Measurements from ENCODE around the gene NIM1K. TPM values are rescaled to one million over a fixed set of nuclear protein-coding genes. Genes with fewer than 3 reads are reported as not detected.
A peak's percentile ranks its signal among the peaks of the same experiment; 100 is the strongest.
"Not testable (repeated sequence)": the region's sequence is repeated elsewhere in the genome, so short reads cannot be mapped to it uniquely, and the experiment has no call there.

Gene NIM1K
- total and polyA plus RNA-seq, 4 donors = 1.0 to 4.2 (median 3.1) TPM; not detected in 1

DNA sequence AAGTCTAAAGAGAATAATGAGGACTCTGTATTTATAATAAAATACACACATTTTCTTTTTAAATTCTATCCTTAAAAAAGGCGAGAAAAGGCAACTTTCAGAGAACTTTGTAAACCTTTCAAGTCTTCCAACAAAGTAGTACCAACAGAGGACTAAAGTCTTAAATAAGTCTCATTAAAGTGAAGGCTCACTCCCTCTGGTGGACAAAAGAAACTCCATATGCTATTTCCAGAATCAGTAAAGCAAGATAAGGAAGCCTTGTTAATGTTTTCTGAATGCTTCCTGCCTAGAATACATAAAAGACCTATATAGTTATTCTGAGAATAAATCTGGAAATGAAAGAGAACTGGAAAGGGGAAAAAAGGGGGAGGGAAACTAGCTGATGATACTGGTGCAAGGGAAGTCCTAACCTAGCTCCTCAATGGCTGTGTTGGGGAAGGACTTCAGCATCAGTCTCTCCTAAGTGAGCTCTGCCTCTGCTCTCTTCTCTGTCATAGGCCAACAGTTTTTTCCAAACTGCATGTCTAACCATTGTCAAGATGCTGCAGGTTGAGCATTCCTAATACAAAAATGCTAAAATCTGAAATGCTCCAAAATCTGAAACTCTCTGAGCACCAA, 114.0 kb downstream of the NIM1K start:
- no peaks in the 10 kb centered on the region for H3K27me3 ChIP-seq (ENCODE audit: control insufficient read depth in 3 of 3, insufficient read depth in 3 of 3, low read length in 2 of 3)
- peak in 2 of 3 donors; percentile 81 to 86 for DNase-seq
- no peak for ATAC-seq (ENCODE audit: insufficient read depth, low FRiP score)
- H3K4me3 ChIP-seq = no peak overlapping the region
- H3K9ac ChIP-seq (ENCODE audit: insufficient read depth in 1 of 2, low read length in 2 of 2) = no peak overlapping the region
- WGBS, 2 donors = 78 to 82% methylated on average over 1 of the region's 1 CpG
- TF ChIP-seq, protein P1, sequence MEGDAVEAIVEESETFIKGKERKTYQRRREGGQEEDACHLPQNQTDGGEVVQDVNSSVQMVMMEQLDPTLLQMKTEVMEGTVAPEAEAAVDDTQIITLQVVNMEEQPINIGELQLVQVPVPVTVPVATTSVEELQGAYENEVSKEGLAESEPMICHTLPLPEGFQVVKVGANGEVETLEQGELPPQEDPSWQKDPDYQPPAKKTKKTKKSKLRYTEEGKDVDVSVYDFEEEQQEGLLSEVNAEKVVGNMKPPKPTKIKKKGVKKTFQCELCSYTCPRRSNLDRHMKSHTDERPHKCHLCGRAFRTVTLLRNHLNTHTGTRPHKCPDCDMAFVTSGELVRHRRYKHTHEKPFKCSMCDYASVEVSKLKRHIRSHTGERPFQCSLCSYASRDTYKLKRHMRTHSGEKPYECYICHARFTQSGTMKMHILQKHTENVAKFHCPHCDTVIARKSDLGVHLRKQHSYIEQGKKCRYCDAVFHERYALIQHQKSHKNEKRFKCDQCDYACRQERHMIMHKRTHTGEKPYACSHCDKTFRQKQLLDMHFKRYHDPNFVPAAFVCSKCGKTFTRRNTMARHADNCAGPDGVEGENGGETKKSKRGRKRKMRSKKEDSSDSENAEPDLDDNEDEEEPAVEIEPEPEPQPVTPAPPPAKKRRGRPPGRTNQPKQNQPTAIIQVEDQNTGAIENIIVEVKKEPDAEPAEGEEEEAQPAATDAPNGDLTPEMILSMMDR (IDR thresholded peaks at IDR 0.05; ENCODE audit: control extremely low read depth, extremely low read depth) = peak; percentile 21
- no peaks in the 10 kb centered on the region for H3K9me3 ChIP-seq (ENCODE audit: control insufficient read depth in 4 of 4, insufficient read depth in 3 of 4, low read length in 3 of 4)
- peaks cover 0 to 27% (median 6%) of the 10 kb centered on the region in 5 donors for H3K4me1 ChIP-seq (ENCODE audit: control insufficient read depth in 5 of 5, insufficient read depth in 5 of 5, low read length in 5 of 5)
- no peak overlapping the region for H3K27ac ChIP-seq (ENCODE audit: low read depth in 1 of 2, low read length in 1 of 2)
- no peaks in the 10 kb centered on the region for H3K36me3 ChIP-seq (ENCODE audit: control insufficient read depth in 4 of 4, insufficient read depth in 4 of 4, low read length in 4 of 4)

DNA sequence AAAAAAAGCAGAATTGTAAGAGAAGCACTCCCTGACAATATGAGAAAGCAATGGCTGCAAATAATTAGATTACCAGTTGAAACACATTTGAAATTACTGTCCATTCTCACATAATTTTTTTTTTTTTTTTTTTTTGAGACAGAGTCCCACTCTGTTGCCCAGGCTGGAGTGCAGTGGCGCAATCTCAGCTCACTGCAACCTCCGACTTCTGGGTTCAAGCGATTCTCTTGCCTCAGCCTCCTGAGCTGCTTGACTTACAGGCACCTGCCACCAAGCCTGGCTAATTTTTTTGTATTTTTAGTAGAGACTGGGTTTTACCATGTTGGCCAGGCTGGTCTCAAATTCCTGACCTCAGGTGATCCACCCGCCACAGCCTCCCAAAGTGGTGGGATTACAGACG, 114.9 kb downstream of the NIM1K start:
- not testable (repeated sequence) for ATAC-seq (ENCODE audit: insufficient read depth, low FRiP score); DNase-seq; H3K9me3 ChIP-seq (ENCODE audit: control insufficient read depth in 4 of 4, insufficient read depth in 3 of 4, low read length in 3 of 4); H3K36me3 ChIP-seq (ENCODE audit: control insufficient read depth in 4 of 4, insufficient read depth in 4 of 4, low read length in 4 of 4); H3K27me3 ChIP-seq (ENCODE audit: control insufficient read depth in 3 of 3, insufficient read depth in 3 of 3, low read length in 2 of 3); H3K9ac ChIP-seq (ENCODE audit: insufficient read depth in 1 of 2, low read length in 2 of 2); H3K4me3 ChIP-seq; H3K27ac ChIP-seq (ENCODE audit: low read depth in 1 of 2, low read length in 1 of 2)
- peaks cover 0 to 22% (median 6%) of the 10 kb centered on the region in 5 donors for H3K4me1 ChIP-seq (ENCODE audit: control insufficient read depth in 5 of 5, insufficient read depth in 5 of 5, low read length in 5 of 5)
- WGBS, 2 donors = 82 to 85% methylated on average over 5 of the region's 5 CpGs

DNA sequence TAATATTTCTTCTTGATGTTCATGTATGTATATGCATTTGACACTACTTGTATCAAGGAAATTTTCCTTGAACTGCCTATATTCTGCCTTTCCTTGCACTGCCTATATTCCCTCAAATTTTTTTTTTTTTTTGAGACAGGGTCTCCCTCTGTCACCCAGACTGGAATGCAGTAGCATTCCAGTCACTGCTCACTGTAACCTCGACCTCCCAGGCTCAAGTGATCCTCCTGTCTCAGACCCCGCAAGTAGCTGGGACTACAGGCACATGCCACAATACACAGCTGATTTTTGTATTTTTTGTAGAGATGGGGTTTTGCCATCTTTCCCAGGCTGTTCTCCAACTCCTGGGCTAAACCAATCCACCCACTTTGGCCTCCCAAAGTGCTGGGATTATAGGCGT, 117.1 kb downstream of the NIM1K start:
- Histone ChIP-seq H3K4me3 (no peak overlapping the region), H3K27ac (ENCODE audit: low read depth in 1 of 2, low read length in 1 of 2) (no peak overlapping the region)
- 78 to 92% methylated on average over 3 of the region's 3 CpGs for WGBS, 2 donors

DNA sequence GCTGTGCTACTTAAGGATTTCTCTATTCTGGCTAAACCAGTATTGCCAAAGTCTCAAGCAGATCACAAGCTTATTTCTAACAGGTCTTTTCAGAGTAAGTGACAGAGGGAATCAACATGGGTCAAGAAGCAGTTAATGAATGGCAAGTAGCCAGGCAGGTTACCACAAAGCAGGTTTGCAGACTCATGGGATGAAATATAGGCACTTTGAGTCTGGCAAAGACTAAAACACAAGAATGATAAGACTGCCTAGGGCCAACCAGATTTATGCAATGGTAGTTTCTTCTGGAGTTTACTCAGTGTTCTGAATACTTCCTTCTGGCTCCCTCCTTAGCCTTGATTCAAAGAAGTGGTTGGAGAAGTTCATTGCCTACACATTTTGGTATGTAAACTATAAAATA, 117.6 kb downstream of the NIM1K start:
- Histone ChIP-seq H3K27me3 (ENCODE audit: control insufficient read depth in 3 of 3, insufficient read depth in 3 of 3, low read length in 2 of 3) (no peaks in the 10 kb centered on the region), H3K9me3 (ENCODE audit: control insufficient read depth in 4 of 4, insufficient read depth in 3 of 4, low read length in 3 of 4) (no peaks in the 10 kb centered on the region), H3K4me1 (ENCODE audit: control insufficient read depth in 5 of 5, insufficient read depth in 5 of 5, low read length in 5 of 5) (peaks cover 3 to 27% (median 6%) of the 10 kb centered on the region in 5 donors), H3K27ac (ENCODE audit: low read depth in 1 of 2, low read length in 1 of 2) (no peak overlapping the region), H3K36me3 (ENCODE audit: control insufficient read depth in 4 of 4, insufficient read depth in 4 of 4, low read length in 4 of 4) (no peaks in the 10 kb centered on the region), H3K9ac (ENCODE audit: insufficient read depth in 1 of 2, low read length in 2 of 2) (no peak overlapping the region), H3K4me3 (no peak overlapping the region)
- peak; percentile 11 to 36 (median 21) for DNase-seq
- TF ChIP-seq, protein P1 (IDR thresholded peaks at IDR 0.05; ENCODE audit: control extremely low read depth, extremely low read depth) = no peak
- ATAC-seq (ENCODE audit: insufficient read depth, low FRiP score) = no peak

More for the DNA sequence above, 117.1 kb downstream of the NIM1K start:
- TF ChIP-seq, protein P1 (IDR thresholded peaks at IDR 0.05; ENCODE audit: control extremely low read depth, extremely low read depth) = no peak
- Histone ChIP-seq H3K9me3 (ENCODE audit: control insufficient read depth in 4 of 4, insufficient read depth in 3 of 4, low read length in 3 of 4) (no peaks in the 10 kb centered on the region), H3K4me1 (ENCODE audit: control insufficient read depth in 5 of 5, insufficient read depth in 5 of 5, low read length in 5 of 5) (peaks cover 3 to 27% (median 6%) of the 10 kb centered on the region in 5 donors), H3K27me3 (ENCODE audit: control insufficient read depth in 3 of 3, insufficient read depth in 3 of 3, low read length in 2 of 3) (no peaks in the 10 kb centered on the region), H3K36me3 (ENCODE audit: control insufficient read depth in 4 of 4, insufficient read depth in 4 of 4, low read length in 4 of 4) (no peaks in the 10 kb centered on the region), H3K9ac (ENCODE audit: insufficient read depth in 1 of 2, low read length in 2 of 2) (no peak overlapping the region)
- DNase-seq (no peak), ATAC-seq (ENCODE audit: insufficient read depth, low FRiP score) (no peak)
